Astrocyte of the hippocampus (primary cell): ENCODE results near the gene CYP2C8.
"Not testable (repeated sequence)": the region's sequence is repeated elsewhere in the genome, so short reads cannot be mapped to it uniquely, and the experiment has no call there.

Experiments used
- DNase-seq: peaks from one replicate; pipeline ENCODE4 v3.0.0; 2011; ENCODE audit warnings: low read depth, low spot score

Gene CYP2C8

DNA sequence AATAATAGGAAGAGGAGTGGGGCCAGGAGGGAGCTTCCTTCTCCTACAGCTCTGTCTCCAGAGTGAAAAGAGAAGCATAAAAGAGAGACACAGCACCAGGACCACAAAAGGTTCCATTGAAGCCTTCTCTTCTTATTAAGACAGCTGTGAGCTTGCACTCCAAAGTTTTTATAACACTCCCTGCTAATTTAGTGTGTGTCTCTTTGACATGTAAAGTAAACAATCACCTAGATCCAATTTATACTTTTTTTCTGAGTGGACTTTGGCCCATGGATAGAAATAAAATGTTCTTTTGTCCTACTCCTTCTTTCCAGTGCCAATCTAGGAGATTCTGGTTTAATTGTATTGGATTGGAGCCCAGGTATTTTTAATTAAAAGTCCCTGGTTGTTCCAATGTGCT is at the start of gene CYP2C8:
Gene CYP2C8 (minus strand): TSS at position 212 of the 400 bp plus-strand sequence. CDS start 95 bp downstream, at position 117.
- DNase-seq, result no peak

DNA sequence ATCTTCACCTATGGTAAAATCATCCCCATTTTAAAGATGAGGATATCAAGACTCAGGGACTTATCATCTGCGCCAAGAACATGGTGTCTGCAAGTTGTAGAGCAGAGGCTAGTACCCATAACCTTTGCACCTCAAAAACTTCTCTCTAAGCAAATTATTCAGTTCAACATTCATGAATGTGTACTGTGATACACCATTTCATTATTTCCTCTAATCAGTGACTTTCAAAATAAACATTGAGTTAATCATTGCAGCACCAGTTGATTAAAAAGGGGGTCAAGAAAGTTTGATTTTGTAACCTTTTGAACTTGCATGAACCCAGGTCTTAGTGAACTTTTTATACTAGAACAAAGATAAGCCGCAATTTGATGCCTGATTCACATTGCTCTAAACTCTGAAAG is 47.6 kb upstream of the CYP2C8 start:
- no peak for DNase-seq

DNA sequence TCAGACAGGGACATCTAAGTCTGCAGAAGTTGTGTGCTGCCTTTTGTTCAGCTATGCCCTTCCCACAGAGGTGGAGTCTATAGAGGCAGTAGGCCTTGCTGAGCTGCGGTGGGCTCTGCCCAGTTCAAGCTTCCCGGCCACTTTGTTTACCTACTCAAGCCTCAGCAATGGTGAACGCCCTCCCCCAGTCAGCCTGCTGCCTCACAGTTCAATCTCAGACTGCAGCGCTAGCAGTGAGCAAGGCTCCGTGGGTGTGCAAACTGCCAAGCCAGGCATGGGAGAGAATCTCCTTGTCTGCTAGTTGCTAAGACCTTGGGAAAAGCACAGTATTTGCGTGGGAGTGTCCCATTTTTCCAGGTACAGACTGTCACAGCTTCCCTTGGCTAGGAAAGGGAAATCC is 41.5 kb upstream of the CYP2C8 start:
- not testable (repeated sequence) for DNase-seq

DNA sequence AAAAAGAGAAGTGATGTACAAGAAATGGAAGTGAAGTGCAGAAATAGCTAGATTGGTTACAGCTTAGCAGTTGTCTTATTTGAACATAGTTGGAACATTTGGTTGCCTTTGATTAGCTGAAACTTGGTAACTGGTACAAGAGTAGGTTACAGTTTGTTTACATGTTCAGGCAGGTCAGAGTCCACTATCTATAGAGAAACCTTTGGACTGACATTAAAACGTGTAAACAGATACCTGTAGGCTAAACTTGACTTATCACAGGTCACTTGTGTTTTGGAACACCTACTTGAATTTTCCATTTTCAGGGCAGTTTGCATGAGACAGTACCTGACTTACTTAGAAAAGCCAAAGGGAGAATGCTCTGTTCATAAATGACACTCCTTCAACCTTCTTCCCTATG is 28.5 kb upstream of the CYP2C8 start:
- no peak for DNase-seq

DNA sequence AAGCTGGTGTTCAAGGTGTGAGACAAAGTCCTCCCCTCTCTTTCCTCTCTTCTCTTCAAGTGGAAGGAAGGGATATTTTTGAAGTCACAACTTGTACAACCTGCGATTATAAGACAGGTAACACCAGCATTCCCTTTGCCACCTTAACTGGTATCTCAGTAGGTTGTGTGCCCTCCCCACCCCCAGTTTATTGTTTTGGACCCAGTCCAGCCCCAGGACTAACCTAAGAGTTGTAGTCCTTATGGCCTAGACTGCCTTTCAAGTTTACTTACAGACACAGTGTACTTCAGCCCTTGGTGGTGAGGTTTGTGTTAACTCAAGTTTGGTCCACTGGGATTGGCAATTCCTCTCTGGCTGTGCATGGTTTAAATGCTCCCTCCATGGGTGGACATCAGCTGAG is 26.8 kb upstream of the CYP2C8 start:
- no peak for DNase-seq

DNA sequence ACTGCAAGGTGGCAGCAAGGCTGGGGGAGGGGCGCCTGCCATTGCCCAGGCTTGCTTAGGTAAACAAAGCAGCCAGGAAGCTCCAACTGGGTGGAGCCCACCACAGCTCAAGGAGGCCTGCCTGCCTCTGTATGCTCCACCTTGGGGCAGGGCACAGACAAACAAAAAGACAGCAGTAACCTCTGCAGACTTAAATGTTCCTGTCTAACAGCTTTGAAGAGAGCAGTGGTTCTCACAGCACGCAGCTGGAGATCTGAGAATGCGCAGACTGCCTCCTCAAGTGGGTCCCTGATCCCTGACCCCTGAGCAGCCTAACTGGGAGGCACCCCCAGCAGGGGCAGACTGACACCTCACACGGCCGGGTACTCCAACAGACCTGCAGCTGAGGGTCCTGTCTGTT is 10.3 kb upstream of the CYP2C8 start:
- DNase-seq, result not testable (repeated sequence)

DNA sequence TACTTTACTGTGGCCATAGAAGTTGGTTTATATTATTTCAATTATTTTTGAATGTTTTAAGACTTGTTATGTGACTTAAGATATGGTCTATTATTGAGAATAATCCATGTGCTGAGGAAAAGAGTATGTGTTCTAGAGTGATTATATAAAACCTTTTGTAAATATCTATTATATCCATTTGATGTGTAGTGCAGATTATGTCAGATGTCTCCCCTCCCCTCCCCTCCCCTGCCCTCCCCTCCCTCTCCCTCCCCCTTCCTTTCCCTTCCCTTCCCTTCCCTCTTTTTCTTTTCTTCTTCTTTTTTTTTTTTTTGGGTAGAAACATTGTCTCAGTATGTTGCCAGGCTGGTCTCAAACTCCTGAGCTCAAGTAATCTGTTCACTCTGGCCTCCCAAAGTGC is 8.3 kb upstream of the CYP2C8 start:
- no peak for DNase-seq

DNA sequence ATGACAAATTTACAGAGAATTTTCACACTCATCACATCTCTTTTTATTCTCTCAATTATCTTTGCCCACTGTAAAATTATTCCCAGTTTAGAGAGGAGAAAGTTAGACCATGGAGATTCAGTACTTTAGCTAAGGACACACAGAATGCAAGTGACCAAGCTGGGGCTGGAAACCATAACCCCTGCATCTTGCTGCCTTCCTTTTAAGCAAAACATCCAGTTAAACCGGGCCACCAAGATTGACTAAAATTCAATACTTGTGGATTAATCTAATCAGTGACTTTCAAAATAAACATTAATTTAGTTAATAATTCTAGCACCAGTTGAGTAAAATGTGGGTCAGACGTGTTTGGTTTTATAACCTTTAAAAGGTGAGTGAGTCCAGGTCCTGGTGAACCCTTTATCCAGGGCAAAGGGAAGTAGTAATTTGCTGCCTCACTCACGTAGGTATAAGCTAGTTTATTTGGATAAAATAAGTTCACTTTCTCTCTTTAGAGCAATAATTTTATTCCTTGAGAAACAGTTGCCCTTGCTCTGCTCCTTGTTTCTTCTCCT is 1.9 kb upstream of the CYP2C8 start:
- DNase-seq, result no peak

DNA sequence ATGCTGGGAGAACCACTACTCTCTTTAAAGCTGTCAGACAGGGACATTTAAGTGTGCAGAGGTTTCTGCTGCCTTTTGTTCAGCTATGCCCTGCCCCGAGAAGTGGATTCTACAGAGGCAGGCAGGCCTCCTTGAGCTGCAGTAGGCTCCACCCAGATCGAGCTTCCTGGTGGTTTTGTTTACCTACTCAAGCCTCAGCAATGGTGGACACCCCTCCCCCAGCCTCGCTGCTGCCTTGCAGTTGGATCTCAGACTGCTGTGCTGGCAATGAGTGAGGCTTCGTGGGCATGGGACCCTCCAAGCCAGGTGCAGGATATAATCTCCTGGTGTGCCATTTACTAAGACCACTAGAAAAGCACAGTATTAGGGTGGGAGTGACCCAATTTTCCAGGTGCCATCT is 5.2 kb downstream of the CYP2C8 start:
- DNase-seq, result not testable (repeated sequence)

DNA sequence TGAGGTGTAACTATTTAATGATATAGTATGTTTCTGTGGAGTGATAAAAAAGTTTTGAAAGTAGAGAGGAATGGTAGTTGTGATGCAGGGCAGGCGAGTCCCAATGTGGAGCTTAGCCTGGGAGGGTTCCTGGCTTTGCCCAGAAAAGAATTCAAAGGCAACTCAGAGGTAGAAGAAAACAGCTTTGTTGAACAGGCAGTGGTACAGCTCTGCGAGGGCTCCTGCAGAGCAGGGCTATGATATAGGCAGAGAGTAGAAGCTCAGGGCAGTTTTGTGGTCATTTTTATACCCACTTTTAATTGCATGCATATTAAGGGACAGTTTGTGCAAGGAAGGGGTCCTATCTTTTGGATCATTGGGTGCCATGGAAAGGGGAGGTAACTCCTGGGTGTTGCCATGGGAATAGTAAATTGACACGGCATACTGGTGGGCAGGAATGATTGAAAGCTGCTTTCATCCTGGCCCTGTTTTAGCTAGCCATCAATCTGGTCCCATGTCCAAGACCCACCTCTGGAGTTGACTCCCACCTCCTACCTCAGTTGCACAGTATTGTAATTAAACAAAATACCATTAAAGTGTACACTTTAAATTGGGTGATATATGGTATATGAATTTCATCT is 12.4 kb downstream of the CYP2C8 start:
- no peak for DNase-seq

DNA sequence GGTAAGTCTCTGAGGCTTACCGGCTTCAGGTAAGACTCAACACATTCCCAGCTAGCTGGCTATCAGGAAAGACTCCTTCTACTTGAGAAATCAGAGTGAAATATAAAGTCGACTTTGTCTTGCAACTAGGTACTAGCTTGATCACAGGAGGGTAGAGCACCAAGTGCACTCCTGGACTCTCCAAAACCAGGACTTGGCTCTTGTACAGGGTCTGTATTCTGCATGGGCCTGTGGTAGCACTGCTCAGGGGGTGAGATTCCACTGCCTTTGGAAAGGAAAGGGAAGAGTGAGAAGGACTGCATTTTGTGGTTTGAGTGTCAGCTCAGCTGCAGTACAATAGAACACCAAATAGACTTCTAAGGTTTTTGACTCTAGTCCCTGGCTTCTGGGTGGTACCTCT is 19.4 kb downstream of the CYP2C8 start:
- no peak for DNase-seq

DNA sequence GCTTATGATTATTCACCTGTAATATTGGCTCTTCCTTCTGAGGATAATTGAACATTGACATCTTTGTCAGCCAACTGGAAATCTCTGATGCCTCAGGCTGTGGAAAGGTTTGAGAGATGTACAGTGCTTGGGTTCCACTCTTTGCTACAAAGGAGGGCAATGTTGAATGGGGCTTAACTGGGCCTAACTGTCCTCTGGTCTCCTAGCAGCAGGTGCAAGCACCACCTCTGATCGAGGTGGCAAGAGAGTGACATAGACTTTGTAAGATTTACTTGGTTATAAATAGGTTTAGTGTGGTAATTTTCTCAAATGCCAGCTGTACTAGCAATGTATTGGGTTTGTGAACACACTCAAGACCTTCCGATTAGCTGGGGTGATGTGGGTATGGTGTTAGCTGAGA is 21.1 kb downstream of the CYP2C8 start:
- no peak for DNase-seq

DNA sequence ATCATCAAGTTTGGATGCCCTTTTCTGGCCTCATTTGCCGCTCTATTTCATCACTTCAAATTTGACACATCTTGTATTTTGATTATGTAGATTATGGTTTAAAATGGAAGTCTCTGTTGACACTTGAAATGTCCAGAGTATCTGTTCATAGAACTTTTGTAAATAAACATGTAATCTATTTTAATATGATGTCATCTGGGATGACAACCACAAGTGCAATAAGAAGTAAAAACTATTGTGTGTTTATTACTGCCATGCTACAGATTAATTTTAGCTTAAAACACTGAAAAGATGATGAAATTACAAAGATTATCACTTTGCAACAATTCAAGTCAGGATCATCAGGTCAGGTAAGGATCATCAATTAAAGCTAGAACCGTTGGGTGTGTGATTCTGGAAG is 30.0 kb downstream of the CYP2C8 start:
- no peak for DNase-seq

DNA sequence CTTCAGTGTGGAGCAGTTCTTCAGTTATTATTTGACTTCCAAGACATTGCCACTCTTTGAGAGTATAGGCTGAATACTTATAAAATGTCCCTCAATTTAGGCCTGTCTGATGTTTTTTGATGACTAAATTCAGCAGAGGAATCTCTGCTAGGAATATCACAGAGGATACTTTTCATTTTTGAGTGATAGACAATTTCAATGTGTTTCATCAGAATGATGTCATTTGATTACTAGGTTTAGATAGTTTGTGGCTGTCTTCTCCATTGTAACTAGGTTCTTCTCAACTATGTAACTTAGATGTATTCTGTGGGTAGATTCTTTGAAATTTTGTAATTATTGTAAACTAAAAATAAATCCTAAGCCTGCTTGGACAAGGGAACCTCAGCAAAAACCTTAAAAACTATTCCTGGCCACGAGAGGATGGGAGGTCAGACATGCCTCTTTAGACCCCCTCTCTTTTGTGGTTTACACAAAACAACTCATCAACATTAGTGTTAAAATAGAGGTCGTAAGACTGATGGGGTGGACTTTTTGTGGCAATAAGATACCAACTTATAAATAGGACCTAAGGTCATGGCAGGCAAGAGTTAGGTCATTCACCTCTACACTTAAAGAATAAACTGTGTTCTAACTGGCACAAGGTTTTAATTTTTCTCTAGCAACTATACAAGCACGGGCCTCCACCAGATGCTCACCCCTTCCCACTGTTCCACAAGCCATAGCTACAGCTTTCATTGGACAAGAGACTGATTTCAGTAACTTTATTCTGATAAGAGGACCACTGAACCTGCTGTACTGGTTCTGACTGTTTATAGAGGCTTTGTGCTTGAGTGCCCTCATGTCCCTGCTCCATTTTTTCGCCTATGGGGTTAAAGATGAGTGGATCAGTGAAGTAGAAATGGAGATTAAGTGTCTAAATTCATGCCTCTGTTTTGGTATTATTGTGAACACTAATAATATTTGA is 33.7 kb downstream of the CYP2C8 start:
- no peak for DNase-seq

DNA sequence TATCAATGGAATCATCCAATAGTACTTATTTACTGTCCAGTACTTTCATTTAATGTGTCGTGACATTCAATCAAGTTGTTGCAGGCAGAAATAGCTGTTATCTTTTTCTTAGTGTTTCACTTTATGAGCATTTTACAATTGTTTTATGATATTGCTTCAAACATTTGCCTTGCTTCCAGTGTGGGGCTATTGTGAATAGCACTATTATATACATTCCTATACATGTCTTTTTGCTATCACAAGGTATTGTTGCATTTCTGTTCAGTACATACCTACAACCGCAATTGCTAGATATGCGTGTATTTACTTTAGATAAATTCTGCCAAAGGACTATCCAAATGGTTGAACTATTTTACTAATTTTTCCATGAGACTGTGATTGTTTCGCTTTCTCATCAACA is 34.9 kb downstream of the CYP2C8 start:
- DNase-seq, result no peak

DNA sequence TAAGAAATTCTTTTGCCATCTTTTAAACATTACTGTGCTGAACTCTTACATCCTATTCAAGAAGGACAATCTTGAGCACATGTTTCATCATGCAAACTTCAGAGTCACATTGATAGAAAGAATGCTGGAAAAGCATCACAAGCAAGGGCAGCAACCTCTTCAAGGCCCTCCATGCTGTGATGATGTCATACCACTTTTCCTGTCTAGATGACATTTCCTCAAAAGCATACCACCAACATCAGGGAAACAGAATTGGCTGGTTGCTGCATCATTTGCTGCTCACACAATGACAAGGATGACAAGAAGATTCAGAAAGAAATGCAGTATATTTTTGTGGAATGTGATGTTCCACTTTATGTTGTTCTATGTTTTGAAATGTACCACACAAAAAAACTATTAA is 37.6 kb downstream of the CYP2C8 start:
- DNase-seq, result no peak

DNA sequence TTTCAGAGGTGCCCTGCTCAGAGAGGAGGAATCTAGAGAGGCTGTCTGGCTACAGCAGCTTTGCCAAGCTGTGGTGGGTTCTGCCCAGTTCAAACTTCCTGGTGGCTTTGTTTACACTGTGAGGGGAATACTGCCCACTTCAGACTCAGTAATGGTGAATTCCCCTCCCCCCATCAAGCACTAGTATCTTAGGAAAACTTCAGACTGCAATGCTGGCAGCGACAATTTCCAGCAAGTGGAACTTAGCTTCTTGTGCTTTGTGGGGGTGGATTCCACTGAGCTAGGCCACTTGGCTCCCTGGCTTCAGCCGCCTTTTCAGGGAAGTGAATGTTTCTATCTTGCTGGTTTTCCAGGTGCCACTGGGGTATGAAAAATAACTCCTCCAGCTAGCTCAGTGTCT is 42.8 kb downstream of the CYP2C8 start:
- no peak for DNase-seq

DNA sequence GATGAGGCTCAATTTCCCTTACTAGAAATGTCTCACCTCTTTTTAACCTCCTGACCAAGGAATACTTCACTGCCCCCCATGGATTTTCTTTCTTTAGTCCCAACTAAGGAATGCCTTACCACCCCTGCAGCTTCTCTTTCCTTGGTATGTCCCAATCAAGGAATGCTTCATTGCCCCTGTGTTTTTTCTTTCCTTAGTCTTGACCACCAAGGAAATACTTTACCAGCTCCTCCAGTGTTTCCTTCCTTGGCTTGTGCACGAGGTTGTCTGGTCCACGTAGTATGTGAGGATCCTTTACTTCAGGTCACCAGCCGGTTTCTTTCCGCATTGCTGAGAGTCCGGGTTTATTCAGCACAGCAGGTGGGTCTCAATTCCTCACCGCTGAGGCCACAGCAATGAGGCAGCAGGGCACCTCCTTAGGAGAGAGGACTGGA is 71.5 kb downstream of the CYP2C8 start:
- no peak for DNase-seq

DNA sequence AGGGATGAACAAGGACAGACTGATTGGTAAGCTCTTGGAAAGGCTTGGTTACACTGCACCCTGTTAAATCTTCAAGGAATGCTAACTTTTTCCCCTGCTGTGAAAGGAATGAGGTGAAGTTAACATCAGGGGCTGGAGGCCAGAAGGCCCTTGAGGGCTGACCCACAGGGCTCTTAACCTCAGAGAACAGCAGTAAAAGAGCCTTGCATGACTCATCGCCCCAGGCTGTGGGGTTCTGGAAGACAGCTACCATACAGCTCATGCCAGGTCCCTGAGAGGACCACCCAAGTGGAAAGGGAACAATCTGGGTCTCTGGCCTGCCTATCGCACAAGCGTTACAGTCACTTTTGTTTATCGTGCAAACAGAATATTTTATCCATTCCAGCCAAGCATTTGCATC is 76.5 kb downstream of the CYP2C8 start:
- peak; percentile 1 for DNase-seq

DNA sequence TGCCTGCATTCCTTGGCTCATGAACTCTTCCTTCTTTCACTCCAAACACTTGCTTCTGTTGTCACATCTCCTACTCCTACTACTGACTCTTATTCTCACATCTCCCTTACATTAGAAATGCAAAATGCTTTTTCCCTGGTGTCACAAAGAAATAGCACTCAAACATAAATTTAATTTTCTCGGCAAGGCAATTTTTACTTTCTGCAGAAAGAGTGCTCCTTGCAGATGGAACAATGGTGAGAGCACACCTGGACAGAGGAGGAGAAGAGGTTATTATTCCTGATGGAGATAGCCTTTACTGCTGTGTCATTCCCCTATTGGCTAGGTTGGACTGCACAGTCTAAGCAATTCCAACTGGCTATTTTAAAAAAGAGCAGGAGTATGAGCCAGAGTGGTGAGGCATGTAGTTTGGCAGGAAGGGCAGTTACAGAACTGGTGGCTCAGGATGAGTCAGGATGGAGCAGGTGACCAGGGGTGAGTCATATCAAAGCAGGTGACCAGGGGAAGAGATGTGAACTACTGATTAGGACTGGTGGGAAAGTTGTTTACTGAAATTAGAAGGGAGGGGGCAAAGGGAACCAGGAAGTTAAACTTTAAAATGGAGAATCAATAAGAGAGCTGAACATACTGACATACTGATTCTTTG is 77.9 kb downstream of the CYP2C8 start:
- DNase-seq, result no peak

DNA sequence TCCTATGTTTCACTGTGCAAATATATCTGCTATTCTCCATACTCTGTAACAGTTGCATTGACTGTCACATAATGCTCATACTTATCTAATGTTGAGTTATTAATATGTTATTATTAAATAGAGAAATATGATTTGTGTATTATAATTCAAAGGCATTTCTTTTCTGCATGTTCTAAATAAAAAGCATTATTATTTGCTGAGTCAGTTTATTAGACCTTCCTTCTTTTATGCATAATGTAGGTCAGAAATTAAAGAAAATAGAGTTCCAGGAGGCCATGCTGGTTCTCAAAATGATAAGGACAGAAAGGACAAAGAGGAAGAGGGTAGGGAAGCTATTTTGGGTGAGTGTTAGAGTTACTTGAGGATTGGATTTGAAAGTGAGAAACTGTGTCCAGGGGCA is 80.1 kb downstream of the CYP2C8 start:
- no peak for DNase-seq
